NCI-H1417 treated with DMSO at 0.1 percent for 48 hours (cell line): ENCODE results near the gene GIGYF2.
"Not testable (repeated sequence)": the region's sequence is repeated elsewhere in the genome, so short reads cannot be mapped to it uniquely, and the experiment has no call there.

ENCODE experiments used
- DNase-seq: peaks from one replicate; lab custom pipeline; 2025; lab: John Stamatoyannopoulos, UW

Gene GIGYF2

GRCh38 chr2:232809349-232810124 is 112.4 kb downstream of the GIGYF2 start:
- DNase-seq, result no peak

- no peak for DNase-seq
Observed at GRCh38 chr2:232810444-232810843, 113.3 kb downstream of the GIGYF2 start.

- DNase-seq, result no peak
Observed at GRCh38 chr2:232815569-232815968, 118.4 kb downstream of the GIGYF2 start.

GRCh38 chr2:232816657-232817056 is 119.5 kb downstream of the GIGYF2 start:
- DNase-seq, result no peak

GRCh38 chr2:232817756-232818155 is 120.6 kb downstream of the GIGYF2 start:
- no peak for DNase-seq

- DNase-seq, result no peak
Observed at GRCh38 chr2:232829988-232830387, 132.9 kb downstream of the GIGYF2 start.

- no peak for DNase-seq
Observed at GRCh38 chr2:232831496-232831895, 134.4 kb downstream of the GIGYF2 start.

- no peak for DNase-seq
Observed at GRCh38 chr2:232833830-232834229, 136.7 kb downstream of the GIGYF2 start.

GRCh38 chr2:232835687-232836208 is 138.6 kb downstream of the GIGYF2 start:
- no peak for DNase-seq

- no peak for DNase-seq
Observed at GRCh38 chr2:232836934-232837333, 139.8 kb downstream of the GIGYF2 start.

- DNase-seq, result no peak
Observed at GRCh38 chr2:232838406-232838874, 141.3 kb downstream of the GIGYF2 start.

GRCh38 chr2:232839411-232840079 is 142.4 kb downstream of the GIGYF2 start:
- no peak for DNase-seq

GRCh38 chr2:232842689-232843088 is 145.6 kb downstream of the GIGYF2 start:
- no peak for DNase-seq

GRCh38 chr2:232843834-232844233 is 146.7 kb downstream of the GIGYF2 start:
- no peak for DNase-seq

- DNase-seq, result no peak
Observed at GRCh38 chr2:232846055-232846454, 148.9 kb downstream of the GIGYF2 start.

GRCh38 chr2:232850039-232850438 is 152.9 kb downstream of the GIGYF2 start:
- no peak for DNase-seq

- DNase-seq, result not testable (repeated sequence)
Observed at GRCh38 chr2:232852081-232852480, 154.9 kb downstream of the GIGYF2 start.

GRCh38 chr2:232852676-232853075 is 155.5 kb downstream of the GIGYF2 start:
- no peak for DNase-seq

GRCh38 chr2:232854082-232854481 is 157.0 kb downstream of the GIGYF2 start:
- DNase-seq, result no peak

- DNase-seq, result no peak
Observed at GRCh38 chr2:232857158-232857563, 160.0 kb downstream of the GIGYF2 start.

GRCh38 chr2:232859385-232859916 is 162.3 kb downstream of the GIGYF2 start:
- no peak for DNase-seq

GRCh38 chr2:232860593-232861241 is 163.6 kb downstream of the GIGYF2 start:
- no peak for DNase-seq
